ENCODE measurements around the gene LGI4. TPM values are rescaled to one million over a fixed set of nuclear protein-coding genes. Genes with fewer than 3 reads are reported as not detected.

Gene LGI4
- total RNA-seq, 1 experiment from 2014 or later = 0.32 TPM

GRCh38 chr19:35118268-35119020 lies 16.4 kb downstream of the LGI4 start:
- no peak overlapping the region for H3K4me2 ChIP-seq (ENCODE audit: low read length)
- ATAC-seq = no peak
- ChIA-PET RAD21 (ENCODE audit: low non-redundant PET in 1 of 2, low total read pairs in 2 of 2, uncharacterized antibody in 2 of 2, unreplicated experiment in 2 of 2) (no interaction called here), CTCF (interaction anchor here (1.5 kb wide), 1 partner anchor 8 kb away, joined by 4 read pairs; no protein-coding TSS in a partner anchor), POLR2A (no interaction called here)
- no peaks in the 10 kb centered on the region for H3K79me2 ChIP-seq (ENCODE audit: insufficient read depth, low read length)
- H3K9ac ChIP-seq (ENCODE audit: low read length) = no peak overlapping the region
- no peak overlapping the region for H2AFZ ChIP-seq (ENCODE audit: low read depth, low read length, poor library complexity, severe bottlenecking)
- H4K20me1 ChIP-seq (ENCODE audit: insufficient read depth) = no peaks in the 10 kb centered on the region
- no peaks in the 10 kb centered on the region for H3K9me3 ChIP-seq (ENCODE audit: control insufficient read depth in 1 of 2, insufficient read depth in 1 of 2, low read depth in 1 of 2, low read length in 2 of 2)
- no peak overlapping the region for H3K4me3 ChIP-seq (replicated peaks in 1 of 2; ENCODE audit: low read depth in 1 of 2, low read length in 2 of 2)
- H3K9me2 ChIP-seq (ENCODE audit: insufficient read depth) = no peaks in the 10 kb centered on the region
- no peak for DNase-seq (ENCODE audit: low read depth, low spot score)
- H3K27ac ChIP-seq (ENCODE audit: low read depth, low read length) = no peak overlapping the region
- peaks cover 22 to 49% of the 10 kb centered on the region in 2 experiments for H3K4me1 ChIP-seq (ENCODE audit: control insufficient read depth in 1 of 2, insufficient read depth in 2 of 2, low read length in 2 of 2)
- no peaks in the 10 kb centered on the region for H3K27me3 ChIP-seq (ENCODE audit: insufficient read depth, low read length)
- H3K36me3 ChIP-seq (ENCODE audit: control insufficient read depth in 1 of 2, insufficient read depth in 2 of 2, low read length in 2 of 2) = no peaks in the 10 kb centered on the region
- no peak for TF ChIP-seq CEBPB (IDR thresholded peaks at IDR 0.05; ENCODE audit: low read depth)
- intact Hi-C loops (cut with micrococcal nuclease) = no loop called here
- no TSS peak for BruUV-seq (replicated peaks)

GRCh38 chr19:35117799-35118198 lies 17.1 kb downstream of the LGI4 start:
- H3K27me3 ChIP-seq (ENCODE audit: insufficient read depth, low read length) = no peaks in the 10 kb centered on the region
- no peaks in the 10 kb centered on the region for H4K20me1 ChIP-seq (ENCODE audit: insufficient read depth)
- H3K4me2 ChIP-seq (ENCODE audit: low read length) = no peak overlapping the region
- POLR2A ChIA-PET = no interaction called here
- no peak overlapping the region for H2AFZ ChIP-seq (ENCODE audit: low read depth, low read length, poor library complexity, severe bottlenecking)
- no peaks in the 10 kb centered on the region for H3K79me2 ChIP-seq (ENCODE audit: insufficient read depth, low read length)
- ATAC-seq = no peak
- TF ChIP-seq CTCF (IDR thresholded peaks at IDR 0.05 in 2 of 3, conservative IDR thresholded peaks at IDR 0.05 in 1 of 3; ENCODE audit: borderline replicate concordance in 1 of 3, insufficient read depth in 1 of 3, low read depth in 2 of 3, low read length in 2 of 3) (no peak), YY1 (IDR thresholded peaks at IDR 0.05; ENCODE audit: extremely low read depth, insufficient replicate concordance, low read depth, low read length) (no peak), RAD21 (IDR thresholded peaks at IDR 0.05; ENCODE audit: low read depth) (no peak), ZNF274 (IDR thresholded peaks at IDR 0.05; ENCODE audit: low read depth, low read length) (no peak), CBX3 (IDR thresholded peaks at IDR 0.05; ENCODE audit: low read depth) (no peak), ELF1 (IDR thresholded peaks at IDR 0.05; ENCODE audit: borderline replicate concordance, low read depth) (no peak)
- H3K4me1 ChIP-seq (ENCODE audit: control insufficient read depth in 1 of 2, insufficient read depth in 2 of 2, low read length in 2 of 2) = peaks cover 18 to 42% of the 10 kb centered on the region in 2 experiments
- no peak overlapping the region for H3K9ac ChIP-seq (ENCODE audit: low read length)
- RAD21 ChIA-PET (ENCODE audit: low non-redundant PET in 1 of 2, low total read pairs in 2 of 2, uncharacterized antibody in 2 of 2, unreplicated experiment in 2 of 2) = no interaction called here
- H3K27ac ChIP-seq (ENCODE audit: low read depth, low read length) = no peak overlapping the region
- CTCF ChIA-PET = no interaction called here
- H3K9me3 ChIP-seq (ENCODE audit: control insufficient read depth in 1 of 2, insufficient read depth in 1 of 2, low read depth in 1 of 2, low read length in 2 of 2) = no peaks in the 10 kb centered on the region
- H3K36me3 ChIP-seq (ENCODE audit: control insufficient read depth in 1 of 2, insufficient read depth in 2 of 2, low read length in 2 of 2) = no peaks in the 10 kb centered on the region
- no peak overlapping the region for H3K4me3 ChIP-seq (replicated peaks in 1 of 2; ENCODE audit: low read depth in 1 of 2, low read length in 2 of 2)
- H3K9me2 ChIP-seq (ENCODE audit: insufficient read depth) = no peaks in the 10 kb centered on the region
- BruUV-seq (replicated peaks) = no TSS peak
- no peak for DNase-seq (ENCODE audit: low read depth, low spot score)
- intact Hi-C loops (cut with micrococcal nuclease) = no loop called here
